ENCODE results near the gene ADARB2.
"Not testable (repeated sequence)": the region's sequence is repeated elsewhere in the genome, so short reads cannot be mapped to it uniquely, and the experiment has no call there.

ADARB2 gene

GRCh38 chr10:1617376-1618317 lies 119.7 kb downstream of the ADARB2 start:
- DNase-seq (ENCODE audit: low read depth in 2 of 3, low spot score in 2 of 3) = not testable (repeated sequence)

DNA sequence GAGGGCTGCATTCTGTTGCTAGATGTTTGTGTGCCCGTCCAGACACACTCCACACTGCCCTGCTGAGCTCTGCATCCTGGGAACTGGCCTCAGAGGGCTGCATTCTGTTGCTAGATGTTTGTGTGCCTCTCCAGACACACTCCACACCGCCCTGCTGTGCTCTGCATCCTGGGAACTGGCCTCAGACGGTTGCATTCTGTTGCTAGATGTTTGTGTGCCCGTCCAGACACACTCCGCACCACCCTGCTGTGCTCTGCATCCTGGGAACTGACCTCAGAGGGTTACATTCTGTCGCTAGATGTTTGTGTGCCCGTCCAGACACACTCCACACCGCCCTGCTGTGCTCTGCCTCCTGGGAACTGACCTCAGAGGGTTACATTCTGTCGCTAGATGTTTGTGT lies 120.6 kb downstream of the ADARB2 start:
- DNase-seq (ENCODE audit: low read depth in 2 of 3, low spot score in 2 of 3) = not testable (repeated sequence)

GRCh38 chr10:1615186-1615954 lies 122.0 kb downstream of the ADARB2 start:
- DNase-seq (ENCODE audit: low read depth in 2 of 3, low spot score in 2 of 3) = no peak

DNA sequence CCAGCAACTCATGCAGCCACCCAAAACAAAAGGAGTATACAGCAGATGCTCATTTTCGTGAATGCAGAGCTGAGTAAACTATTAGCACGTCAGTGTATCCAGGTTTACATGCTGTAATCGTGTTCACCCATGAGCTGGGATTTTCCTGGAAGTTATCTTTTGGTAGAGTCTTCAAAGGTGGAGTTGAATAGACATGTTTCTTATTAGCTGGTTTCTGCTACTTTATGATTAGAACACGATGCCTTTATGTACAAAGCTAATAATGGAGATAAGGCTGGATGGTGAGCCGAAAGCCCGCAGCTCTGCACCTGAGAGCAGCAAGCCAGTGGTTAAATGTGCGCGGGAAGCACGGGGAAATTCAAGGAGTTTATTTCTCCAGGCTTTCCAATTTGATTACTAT lies 123.8 kb downstream of the ADARB2 start:
- DNase-seq (ENCODE audit: low read depth in 2 of 3, low spot score in 2 of 3) = no peak

DNA sequence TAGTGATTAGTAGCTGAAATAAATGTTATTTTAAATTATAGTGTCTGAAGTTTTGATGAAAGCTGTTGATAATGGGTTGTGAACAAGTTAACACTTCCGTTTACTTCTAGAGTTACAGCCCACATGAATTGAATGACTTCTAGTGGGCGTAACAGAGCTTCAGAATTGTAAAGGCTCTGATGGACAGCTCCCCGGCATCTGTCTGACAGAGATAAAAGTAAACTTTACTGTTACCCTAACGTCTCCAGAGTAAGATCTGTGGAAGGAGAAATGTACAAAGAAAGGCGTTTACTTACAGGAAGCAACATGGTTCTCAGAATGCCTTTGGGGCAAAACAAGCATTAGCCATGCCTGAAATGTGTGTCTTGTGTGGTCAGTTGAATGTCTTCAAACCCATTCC lies 124.4 kb downstream of the ADARB2 start:
- DNase-seq (ENCODE audit: low read depth in 2 of 3, low spot score in 2 of 3) = no peak

GRCh38 chr10:1611936-1612550 lies 125.3 kb downstream of the ADARB2 start:
- no peak for DNase-seq (ENCODE audit: low read depth in 2 of 3, low spot score in 2 of 3)

DNA sequence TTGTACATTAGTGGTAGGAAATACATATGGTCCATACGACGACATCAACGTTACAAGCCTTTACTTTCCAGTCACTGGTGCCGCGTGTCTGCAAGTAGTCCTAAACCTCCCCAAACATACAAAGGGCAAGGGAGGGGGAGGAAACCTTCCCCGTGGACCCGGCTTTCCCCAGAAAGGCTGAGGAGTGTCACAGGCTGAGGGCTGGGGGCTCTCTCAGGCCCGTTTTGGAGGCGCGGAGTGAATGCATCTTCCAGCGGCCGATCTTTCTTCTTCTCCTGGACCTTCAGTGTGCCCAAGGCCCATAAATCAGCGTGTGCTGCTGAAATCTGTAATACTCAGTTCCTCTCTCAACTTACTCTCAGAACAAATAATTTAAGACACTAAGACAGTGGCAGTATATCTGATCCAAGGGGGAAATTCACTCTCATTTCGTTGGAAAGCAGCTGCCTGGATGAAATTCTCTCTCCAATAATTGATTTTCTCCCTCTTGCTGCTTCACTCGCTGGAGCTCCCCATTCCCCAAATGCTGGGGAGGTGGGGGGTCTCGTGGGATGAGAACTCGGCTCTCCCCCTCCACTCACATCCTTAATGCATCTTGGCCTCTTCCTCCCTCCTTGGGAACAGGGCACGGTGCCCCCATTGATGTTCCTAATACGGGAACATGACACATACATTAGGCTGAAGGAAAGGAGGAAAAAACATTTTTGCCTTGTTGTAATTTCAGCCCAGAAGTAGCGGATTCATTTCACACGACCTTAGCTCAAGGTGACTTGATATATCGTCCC lies 126.1 kb downstream of the ADARB2 start:
- DNase-seq (ENCODE audit: low read depth in 2 of 3, low spot score in 2 of 3) = no peak

GRCh38 chr10:1609648-1609970 lies 127.7 kb downstream of the ADARB2 start:
- DNase-seq (ENCODE audit: low read depth in 2 of 3, low spot score in 2 of 3) = no peak

GRCh38 chr10:1608851-1609647 lies 128.3 kb downstream of the ADARB2 start:
- DNase-seq (ENCODE audit: low read depth in 2 of 3, low spot score in 2 of 3) = no peak

GRCh38 chr10:1608408-1608807 lies 128.9 kb downstream of the ADARB2 start:
- DNase-seq (ENCODE audit: low read depth in 2 of 3, low spot score in 2 of 3) = no peak

DNA sequence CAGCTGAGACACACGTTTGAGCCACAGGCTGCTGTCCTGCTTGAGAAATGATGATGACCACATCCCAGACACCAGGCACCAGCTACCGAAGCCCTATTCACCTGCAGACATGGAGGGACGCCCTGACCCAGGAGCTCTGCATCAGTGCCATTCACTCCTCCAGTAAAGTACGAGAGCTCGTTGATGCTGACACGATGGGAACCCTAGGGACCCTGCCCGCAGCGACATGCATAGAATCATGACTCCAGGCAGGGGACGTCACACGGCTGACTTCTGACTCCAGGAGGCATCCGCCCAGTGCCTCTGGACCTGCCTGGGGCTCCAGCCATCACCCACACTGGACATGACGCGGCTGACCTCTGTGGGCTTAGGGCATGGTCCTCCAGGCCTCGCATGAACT lies 129.9 kb downstream of the ADARB2 start:
- no peak for DNase-seq (ENCODE audit: low read depth in 2 of 3, low spot score in 2 of 3)

DNA sequence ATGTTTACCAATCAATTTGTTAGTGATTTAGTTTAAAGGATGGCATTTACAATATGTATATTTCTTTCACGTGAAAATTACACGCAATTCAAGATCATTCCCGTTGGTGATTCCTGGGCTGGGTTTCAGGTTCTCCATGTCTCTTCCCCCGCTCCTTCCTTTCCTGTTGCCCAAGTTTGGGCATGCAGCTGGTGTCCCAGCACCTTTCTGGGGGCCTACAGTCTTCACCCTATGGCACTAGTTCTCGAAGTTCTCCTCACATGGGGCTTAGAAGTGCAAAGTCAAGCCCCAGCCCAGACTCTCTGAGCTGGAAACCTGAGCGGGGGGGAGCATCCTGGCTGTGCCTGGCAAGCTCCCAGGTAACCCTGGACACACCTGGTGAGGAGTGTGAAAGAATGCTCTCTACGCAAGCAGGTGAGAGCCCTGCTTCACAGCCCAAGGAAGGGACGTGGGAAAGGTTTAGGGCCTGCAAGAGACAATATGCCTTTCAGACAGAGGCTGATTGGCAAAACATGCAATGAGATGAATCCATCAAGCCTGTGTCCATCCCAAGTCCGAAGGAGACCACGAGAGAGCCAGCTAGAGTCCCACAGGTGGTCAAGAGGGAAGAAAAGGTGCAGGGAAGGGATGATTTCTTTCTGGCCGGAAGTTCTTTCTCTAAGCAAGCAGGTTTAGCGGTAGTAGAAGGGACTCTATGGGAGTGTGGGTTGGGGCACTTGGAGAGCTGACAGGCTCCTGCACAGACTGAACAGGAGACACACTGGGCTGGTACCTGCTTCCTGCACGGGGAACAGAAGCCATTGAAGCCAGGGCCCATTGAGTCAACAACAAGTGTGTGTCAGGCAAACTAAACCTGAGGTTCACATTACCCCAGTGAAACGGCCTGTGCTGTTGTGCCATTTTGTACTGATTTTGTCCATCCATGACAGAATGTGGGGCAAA lies 131.1 kb downstream of the ADARB2 start:
- DNase-seq (ENCODE audit: low read depth in 2 of 3, low spot score in 2 of 3) = no peak

GRCh38 chr10:1605121-1605520 lies 132.2 kb downstream of the ADARB2 start:
- no peak for DNase-seq (ENCODE audit: low read depth in 2 of 3, low spot score in 2 of 3)

GRCh38 chr10:1604246-1604645 lies 133.1 kb downstream of the ADARB2 start:
- no peak for DNase-seq (ENCODE audit: low read depth in 2 of 3, low spot score in 2 of 3)

DNA sequence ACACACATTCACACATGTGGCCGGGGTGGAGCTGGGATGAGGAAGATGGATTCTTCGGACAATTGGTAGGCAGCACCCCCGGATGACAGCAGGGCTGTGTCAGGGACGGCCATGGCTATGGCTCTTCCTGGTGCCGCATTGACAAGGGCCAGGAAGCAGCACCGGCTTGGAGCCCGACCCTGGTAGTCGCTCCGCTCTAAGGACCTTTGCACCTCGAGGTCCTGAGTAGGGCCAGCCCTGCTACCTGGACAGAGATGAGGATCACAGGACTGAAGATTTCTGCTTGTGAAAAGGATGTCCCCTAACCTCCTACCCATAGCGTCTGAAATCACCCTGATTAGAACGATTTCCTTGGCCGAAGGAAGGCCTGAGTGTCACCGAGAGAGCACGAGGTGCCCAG lies 134.1 kb downstream of the ADARB2 start:
- no peak for DNase-seq (ENCODE audit: low read depth in 2 of 3, low spot score in 2 of 3)

GRCh38 chr10:1602037-1602484 lies 135.3 kb downstream of the ADARB2 start:
- DNase-seq (ENCODE audit: low read depth in 2 of 3, low spot score in 2 of 3) = no peak

GRCh38 chr10:1601406-1601805 lies 135.9 kb downstream of the ADARB2 start:
- no peak for DNase-seq (ENCODE audit: low read depth in 2 of 3, low spot score in 2 of 3)

DNA sequence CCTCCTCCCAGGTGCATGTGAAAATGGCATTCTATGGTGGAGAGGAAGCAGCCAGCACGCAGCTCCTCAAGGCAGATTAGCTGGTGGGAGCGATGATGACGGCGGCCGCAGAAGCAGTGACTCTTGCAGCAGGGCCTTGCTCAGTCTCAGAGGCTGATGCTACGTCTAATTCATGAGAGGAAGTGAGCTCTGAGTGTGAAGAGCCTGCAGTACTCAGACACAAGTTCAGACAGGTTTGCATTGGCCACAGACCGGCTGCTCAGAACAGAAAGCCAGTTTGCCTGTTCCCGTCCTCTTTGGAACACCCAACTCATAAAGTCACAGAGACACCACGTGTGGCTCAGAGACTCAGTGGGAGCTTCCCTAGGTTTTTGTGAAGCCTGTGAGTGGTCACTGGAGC lies 136.5 kb downstream of the ADARB2 start:
- no peak for DNase-seq (ENCODE audit: low read depth in 2 of 3, low spot score in 2 of 3)
